ENCODE measurements around the gene CHN2. TPM values are rescaled to one million over a fixed set of nuclear protein-coding genes. Genes with fewer than 3 reads are reported as not detected.

The CHN2 gene
- total RNA-seq, 1 experiment from 2014 or later: 7.7 TPM

DNA sequence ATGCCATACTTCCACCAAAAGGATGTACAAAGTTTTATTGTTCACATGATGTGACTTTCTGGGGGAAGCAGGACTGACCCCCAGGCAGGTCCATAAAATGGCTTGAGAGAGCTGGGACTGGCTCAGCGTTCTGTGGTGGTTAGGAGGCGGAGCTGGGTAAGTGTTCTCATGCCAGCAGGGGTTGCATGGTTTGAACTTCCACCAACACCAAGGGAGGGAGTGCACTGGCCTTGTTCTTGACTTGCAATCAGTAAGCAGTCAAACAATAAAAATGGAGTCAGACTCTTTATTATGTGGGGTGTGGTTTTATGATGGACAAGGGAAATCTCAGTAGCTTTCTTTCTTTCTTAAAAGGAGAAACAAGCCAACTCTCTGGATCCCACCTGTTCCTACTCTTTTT lies 273.6 kb downstream of the CHN2 start:
- Histone ChIP-seq H3K27me3 (ENCODE audit: low read length) (no peaks in the 10 kb centered on the region), H3K4me3 (ENCODE audit: low read length) (no peak overlapping the region), H4K20me1 (ENCODE audit: low read length) (no peaks in the 10 kb centered on the region), H3F3A (ENCODE audit: low read length, unreplicated experiment) (no peaks in the 10 kb centered on the region), H3K4me1 (ENCODE audit: insufficient read depth, low read length) (peaks cover 10% of the 10 kb centered on the region), H3K9me2 (replicated peaks; ENCODE audit: low read length) (no peaks in the 10 kb centered on the region), H3K9ac (ENCODE audit: low read length) (no peak overlapping the region), H3K9me3 (ENCODE audit: low read length) (no peaks in the 10 kb centered on the region), H3K4me2 (ENCODE audit: low read length) (no peak overlapping the region), H3K27ac (ENCODE audit: low read length) (no peak overlapping the region), H2AFZ (ENCODE audit: low read length) (no peak overlapping the region), H3K79me2 (ENCODE audit: low read length) (no peaks in the 10 kb centered on the region), H3K36me3 (ENCODE audit: low read depth, low read length) (no peaks in the 10 kb centered on the region)
- ChIA-PET POLR2A (ENCODE audit: unreplicated experiment) (no interaction called here), CTCF (no interaction called here)
- no peak for TF ChIP-seq CTCF (conservative IDR thresholded peaks at IDR 0.05; ENCODE audit: low read depth, low read length)
- TF ChIP-seq EZH2phosphoT487 (IDR thresholded peaks at IDR 0.05; ENCODE audit: borderline replicate concordance, low read length): no peak
- TF ChIP-seq EZH2 (IDR thresholded peaks at IDR 0.05; ENCODE audit: low read length, unreplicated experiment): no peak
- DNase-seq: no peak
- intact Hi-C loops (cut with micrococcal nuclease): no loop called here
- ATAC-seq: no peak
- BruUV-seq (replicated peaks): no TSS peak

DNA sequence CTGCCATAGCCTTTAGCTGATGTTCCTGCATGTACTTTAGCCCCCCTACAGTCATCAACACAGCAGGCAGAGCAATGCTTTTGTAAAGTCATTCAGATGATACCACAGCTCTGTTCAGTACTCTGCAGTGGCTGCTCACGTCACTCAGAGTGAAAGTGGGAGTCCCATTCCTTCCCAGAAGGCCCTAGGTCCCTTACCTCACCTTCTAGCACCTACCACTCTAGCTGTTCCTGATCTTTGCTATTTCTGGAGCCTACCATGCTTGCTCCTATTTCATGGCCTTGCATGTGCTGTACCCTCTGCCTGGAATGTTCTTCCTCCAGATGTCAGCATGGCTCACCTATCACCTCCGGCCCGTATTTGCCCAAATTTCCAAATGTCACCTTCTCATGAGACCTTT lies 274.7 kb downstream of the CHN2 start:
- ATAC-seq (no peak), DNase-seq (no peak)
- no peaks in the 10 kb centered on the region for H4K20me1 ChIP-seq (ENCODE audit: low read length)
- no peak for TF ChIP-seq CTCF (conservative IDR thresholded peaks at IDR 0.05; ENCODE audit: low read depth, low read length)
- no peak for TF ChIP-seq EZH2 (IDR thresholded peaks at IDR 0.05; ENCODE audit: low read length, unreplicated experiment)
- TF ChIP-seq EZH2phosphoT487 (IDR thresholded peaks at IDR 0.05; ENCODE audit: borderline replicate concordance, low read length): no peak
- no peaks in the 10 kb centered on the region for H3F3A ChIP-seq (ENCODE audit: low read length, unreplicated experiment)
- H3K79me2 ChIP-seq (ENCODE audit: low read length): no peaks in the 10 kb centered on the region
- no peak overlapping the region for H3K9ac ChIP-seq (ENCODE audit: low read length)
- no peaks in the 10 kb centered on the region for H3K36me3 ChIP-seq (ENCODE audit: low read depth, low read length)
- no peaks in the 10 kb centered on the region for H3K9me3 ChIP-seq (ENCODE audit: low read length)
- no peak overlapping the region for H2AFZ ChIP-seq (ENCODE audit: low read length)
- H3K9me2 ChIP-seq (replicated peaks; ENCODE audit: low read length): no peaks in the 10 kb centered on the region
- ChIA-PET CTCF (no interaction called here), POLR2A (ENCODE audit: unreplicated experiment) (no interaction called here)
- H3K27me3 ChIP-seq (ENCODE audit: low read length): no peaks in the 10 kb centered on the region
- intact Hi-C loops (cut with micrococcal nuclease): no loop called here
- H3K4me2 ChIP-seq (ENCODE audit: low read length): no peak overlapping the region
- no peak overlapping the region for H3K27ac ChIP-seq (ENCODE audit: low read length)
- no peaks in the 10 kb centered on the region for H3K4me1 ChIP-seq (ENCODE audit: insufficient read depth, low read length)
- no TSS peak for BruUV-seq (replicated peaks)
- no peak overlapping the region for H3K4me3 ChIP-seq (ENCODE audit: low read length)

DNA sequence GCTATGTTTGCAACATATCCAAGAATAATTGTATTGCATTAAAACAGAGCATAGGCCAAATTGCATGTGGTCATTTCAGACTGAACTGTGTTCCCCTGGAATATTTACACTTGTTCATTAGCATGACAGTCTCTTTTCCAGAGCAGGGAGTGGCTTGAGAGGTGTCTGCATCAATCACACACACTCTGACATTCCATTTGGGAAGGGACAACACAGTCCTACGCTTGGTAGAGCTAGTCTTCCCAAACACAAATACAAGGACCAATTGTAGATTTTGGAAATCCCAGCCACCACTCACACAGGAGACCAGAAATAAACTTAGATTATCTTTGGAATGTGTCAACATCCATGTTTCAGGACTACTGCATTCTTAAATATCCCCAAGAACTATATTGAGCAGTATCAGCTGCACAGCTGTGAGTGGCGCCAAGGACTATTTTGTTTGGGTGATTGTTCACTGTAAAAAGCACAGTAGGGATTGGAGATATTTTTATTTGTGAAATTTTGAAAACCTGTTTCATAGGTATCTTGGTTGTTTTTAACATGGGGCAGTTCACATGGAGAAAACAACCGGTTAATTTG lies 275.5 kb downstream of the CHN2 start:
- Histone ChIP-seq H3K36me3 (ENCODE audit: low read depth, low read length) (no peaks in the 10 kb centered on the region), H3K9me3 (ENCODE audit: low read length) (no peaks in the 10 kb centered on the region), H3K27me3 (ENCODE audit: low read length) (no peaks in the 10 kb centered on the region), H2AFZ (ENCODE audit: low read length) (no peak overlapping the region), H3K4me2 (ENCODE audit: low read length) (no peak overlapping the region), H3F3A (ENCODE audit: low read length, unreplicated experiment) (no peaks in the 10 kb centered on the region), H3K4me3 (ENCODE audit: low read length) (no peak overlapping the region), H4K20me1 (ENCODE audit: low read length) (no peaks in the 10 kb centered on the region), H3K9ac (ENCODE audit: low read length) (no peak overlapping the region), H3K79me2 (ENCODE audit: low read length) (no peaks in the 10 kb centered on the region), H3K27ac (ENCODE audit: low read length) (no peak overlapping the region), H3K4me1 (ENCODE audit: insufficient read depth, low read length) (no peaks in the 10 kb centered on the region), H3K9me2 (replicated peaks; ENCODE audit: low read length) (no peaks in the 10 kb centered on the region)
- no TSS peak for BruUV-seq (replicated peaks)
- DNase-seq (no peak), ATAC-seq (no peak)
- ChIA-PET CTCF (no interaction called here), POLR2A (ENCODE audit: unreplicated experiment) (no interaction called here)
- TF ChIP-seq EZH2phosphoT487 (IDR thresholded peaks at IDR 0.05; ENCODE audit: borderline replicate concordance, low read length) (no peak), EZH2 (IDR thresholded peaks at IDR 0.05; ENCODE audit: low read length, unreplicated experiment) (no peak), CTCF (conservative IDR thresholded peaks at IDR 0.05; ENCODE audit: low read depth, low read length) (no peak)
- intact Hi-C loops (cut with micrococcal nuclease): no loop called here
